RWPE2 (cell line): ENCODE results near the gene CENPX.

Source experiments
- ATAC-seq: fragments of 200-7000 bp; cut with Tn5 transposase; 3 replicates; pipeline ENCODE4 v1.9.1; 2021; ENCODE audit warnings: low read depth
- DNase-seq: peaks from one replicate; pipeline ENCODE4 v3.0.0-alpha.2; 2020; ENCODE audit warnings: low spot score
- H3K27ac ChIP-seq: fragments of 450-650 bp; 2 replicates; pipeline ENCODE4 v1.5.1; 2017; ENCODE audit warnings: mild to moderate bottlenecking; ENCODE audit not compliant: poor library complexity, severe bottlenecking
- H3K27me3 ChIP-seq: fragments of 250-450 bp; sonication (Bioruptor Pico); 2 replicates; pipeline ENCODE4 v1.5.1; 2021; ENCODE audit warnings: mild to moderate bottlenecking, moderate library complexity; ENCODE audit not compliant: insufficient read depth, poor library complexity, severe bottlenecking
- H3K36me3 ChIP-seq: fragments of 250-450 bp; sonication (Bioruptor Pico); 2 replicates; pipeline ENCODE4 v1.5.1; 2020; ENCODE audit warnings: low read depth, mild to moderate bottlenecking, moderate library complexity
- H3K4me1 ChIP-seq: fragments of 250-450 bp; sonication (Bioruptor Pico); 2 replicates; pipeline ENCODE4 v1.5.1; 2021; ENCODE audit warnings: mild to moderate bottlenecking, moderate library complexity; ENCODE audit not compliant: insufficient read depth, poor library complexity, severe bottlenecking
- H3K4me3 ChIP-seq: fragments of 250-450 bp; sonication (Bioruptor Pico); 2 replicates; pipeline ENCODE4 v1.5.1; 2021; ENCODE audit warnings: mild to moderate bottlenecking, moderate library complexity; ENCODE audit not compliant: severe bottlenecking
- H3K9me3 ChIP-seq: fragments of 250-450 bp; sonication (Bioruptor Pico); 2 replicates; pipeline ENCODE4 v1.5.1; 2021; ENCODE audit warnings: mild to moderate bottlenecking, moderate library complexity; ENCODE audit not compliant: severe bottlenecking
- CTCF ChIP-seq: fragments of 450-650 bp; IDR thresholded peaks from one replicate; pipeline ENCODE4 v1.5.1; 2017; ENCODE audit warnings: mild to moderate bottlenecking, moderate library complexity; ENCODE audit not compliant: poor library complexity, severe bottlenecking

Gene CENPX

GRCh38 chr17:81980122-81980521 is 42.6 kb downstream of the CENPX start:
- Histone ChIP-seq H3K36me3 (peaks cover 18% of the 10 kb centered on the region), H3K27me3 (no peaks in the 10 kb centered on the region), H3K27ac (no peak overlapping the region), H3K4me1 (no peaks in the 10 kb centered on the region), H3K9me3 (no peaks in the 10 kb centered on the region), H3K4me3 (no peak overlapping the region)
- ATAC-seq (no peak), DNase-seq (no peak)
- TF ChIP-seq CTCF, result no peak

GRCh38 chr17:81978524-81979298 is 44.0 kb downstream of the CENPX start:
- Histone ChIP-seq H3K27ac (peak overlapping the region; percentile 63), H3K4me1 (no peaks in the 10 kb centered on the region), H3K27me3 (no peaks in the 10 kb centered on the region), H3K4me3 (peak overlapping the region; percentile 86), H3K9me3 (peaks cover 3% of the 10 kb centered on the region), H3K36me3 (peaks cover 8% of the 10 kb centered on the region)
- TF ChIP-seq CTCF, result no peak
- ATAC-seq, result no peak
- no peak for DNase-seq

GRCh38 chr17:81977211-81977808 is 45.4 kb downstream of the CENPX start, which contains the start of gene ASPSCR1:
TSS of gene ASPSCR1 (plus strand) at chr17:81977629. CDS start at chr17:81977647, 18 bp downstream.
- Histone ChIP-seq H3K27ac (peak within 1 kb of the TSS; percentile 63), H3K9me3 (peaks cover 9% of the 10 kb centered on the region), H3K27me3 (no peaks in the 10 kb centered on the region), H3K4me1 (no peaks in the 10 kb centered on the region), H3K4me3 (peak within 1 kb of the TSS; percentile 86), H3K36me3 (peaks cover 5% of the 10 kb centered on the region)
- ATAC-seq (peak; percentile 82), DNase-seq (peak; percentile 87)
- TF ChIP-seq CTCF, result no peak

- Histone ChIP-seq H3K36me3 (peaks cover 5% of the 10 kb centered on the region), H3K4me1 (no peaks in the 10 kb centered on the region), H3K9me3 (peaks cover 9% of the 10 kb centered on the region), H3K4me3 (peak overlapping the region; percentile 86), H3K27ac (peak overlapping the region; percentile 63), H3K27me3 (no peaks in the 10 kb centered on the region)
- no peak for TF ChIP-seq CTCF
- DNase-seq, result peak; percentile 76
- ATAC-seq, result peak; percentile 35; the same call in 2 of the 3 replicates
These were observed 46.1 kb downstream of the CENPX start for GRCh38 chr17:81976332-81977210.
